T-helper 2 cell treated with Interferon-gamma antibody and Interleukin-4, amounts not matched to agents 100 ng/mL and 5 ng/mL, for 36 hours (primary cell): ENCODE results near the gene IFNA13. TPM values are rescaled to one million over a fixed set of nuclear protein-coding genes. Genes with fewer than 3 reads are reported as not detected.

ENCODE experiments used
- total RNA-seq: library from RNA; stranded (reverse); gene quantifications from 2 replicates; pipeline ENCODE4 v1.2.3, GENCODE V29; 2022

IFNA13 gene
- total RNA-seq, 1 donor from 2014 or later, result not detected

Other genes starting within 250 kb of the IFNA13 start
- not detected in 2 replicates for gene IFNW1, start 226.2 kb downstream of the IFNA13 start, total RNA-seq
- gene IFNA21, start 201.4 kb downstream of the IFNA13 start, total RNA-seq, result not detected in 2 replicates
- not detected in 2 replicates for gene IFNA4, start 180.5 kb downstream of the IFNA13 start, total RNA-seq
- not detected in 2 replicates for gene IFNA7, start 165.9 kb downstream of the IFNA13 start, total RNA-seq
- gene IFNA10, start 160.9 kb downstream of the IFNA13 start, total RNA-seq, result not detected in 2 replicates
- gene IFNA16, start 150.7 kb downstream of the IFNA13 start, total RNA-seq, result not detected in 2 replicates
- not detected in 2 replicates for gene IFNA17, start 139.8 kb downstream of the IFNA13 start, total RNA-seq
- not detected in 2 replicates for gene IFNA14, start 128.1 kb downstream of the IFNA13 start, total RNA-seq
- not detected in 2 replicates for gene IFNA5, start 62.7 kb downstream of the IFNA13 start, total RNA-seq
- gene KLHL9, start 32.7 kb downstream of the IFNA13 start, total RNA-seq, result 17.1 and 17.2 TPM in 2 replicates
- not detected in 2 replicates for gene IFNA6, start 17.2 kb downstream of the IFNA13 start, total RNA-seq
- gene IFNA2, start 17.3 kb upstream of the IFNA13 start, total RNA-seq, result not detected in 2 replicates
- not detected in 2 replicates for gene IFNA8, start 41.1 kb upstream of the IFNA13 start, total RNA-seq
- not detected in 2 replicates for gene IFNA1, start 72.4 kb upstream of the IFNA13 start, total RNA-seq
- not detected in 2 replicates for gene IFNE, start 114.3 kb upstream of the IFNA13 start, total RNA-seq